ENCODE results near the gene RAB29.
A peak's percentile ranks its signal among the peaks of the same experiment; 100 is the strongest.

The RAB29 gene

GRCh38 chr1:205794011-205794730, 18.9 kb upstream of the RAB29 start:
- no peak for DNase-seq

DNA sequence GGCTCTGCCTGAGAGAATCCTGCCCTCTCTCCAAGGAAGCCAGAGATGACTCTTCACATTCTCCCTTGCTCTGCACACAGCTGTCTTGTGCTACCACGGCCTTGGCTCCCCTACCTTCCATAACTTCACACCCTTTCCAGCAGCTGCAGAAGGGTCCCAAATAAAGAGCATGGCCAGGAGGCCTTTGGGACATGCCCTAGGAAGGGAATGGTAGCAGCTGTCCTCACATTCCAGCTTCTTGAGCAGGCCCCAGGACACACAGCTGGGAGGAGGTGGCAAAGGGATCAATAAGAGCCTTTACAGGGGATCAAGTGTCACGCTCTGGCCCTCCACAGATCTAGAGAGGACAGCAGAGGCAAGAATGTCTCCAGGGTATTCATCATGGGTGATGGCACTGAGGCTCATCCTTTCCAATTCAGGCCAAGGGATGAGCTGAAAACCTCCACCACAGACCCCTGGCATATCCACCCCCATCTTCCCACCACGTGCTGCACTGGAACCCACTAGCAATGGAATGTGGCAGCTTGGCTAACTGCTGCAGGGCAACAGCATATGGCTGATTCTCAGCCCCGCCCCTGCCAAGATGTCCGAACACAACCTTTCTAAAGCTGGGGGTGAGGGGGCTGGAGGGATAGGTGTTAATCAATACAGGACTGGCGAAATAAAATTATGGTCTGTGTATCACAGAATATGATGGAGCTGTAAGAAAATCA, 17.8 kb upstream of the RAB29 start:
- no peak for DNase-seq

DNA sequence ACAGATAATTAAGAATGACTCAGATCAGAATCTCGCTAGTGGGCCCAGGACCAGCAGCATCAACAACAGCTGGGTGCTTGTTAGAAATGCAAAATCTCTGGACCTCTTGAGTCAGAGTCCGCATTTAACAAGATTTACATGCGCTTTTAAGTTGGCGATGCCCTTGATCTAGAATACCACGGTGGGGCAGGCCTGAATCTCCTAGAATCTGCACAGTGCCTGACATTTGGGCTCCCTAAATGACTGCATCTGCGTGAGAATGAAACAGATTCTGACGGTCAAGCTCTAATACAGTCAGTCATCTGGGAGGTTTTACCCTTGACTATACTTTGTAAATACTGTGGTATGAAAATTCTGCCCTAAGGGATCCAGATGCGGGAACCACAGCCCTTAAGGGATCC, 17.2 kb upstream of the RAB29 start:
- no peak for DNase-seq

- peak; percentile 57 for DNase-seq
These were observed 16.4 kb upstream of the RAB29 start for GRCh38 chr1:205791568-205792180.

DNA sequence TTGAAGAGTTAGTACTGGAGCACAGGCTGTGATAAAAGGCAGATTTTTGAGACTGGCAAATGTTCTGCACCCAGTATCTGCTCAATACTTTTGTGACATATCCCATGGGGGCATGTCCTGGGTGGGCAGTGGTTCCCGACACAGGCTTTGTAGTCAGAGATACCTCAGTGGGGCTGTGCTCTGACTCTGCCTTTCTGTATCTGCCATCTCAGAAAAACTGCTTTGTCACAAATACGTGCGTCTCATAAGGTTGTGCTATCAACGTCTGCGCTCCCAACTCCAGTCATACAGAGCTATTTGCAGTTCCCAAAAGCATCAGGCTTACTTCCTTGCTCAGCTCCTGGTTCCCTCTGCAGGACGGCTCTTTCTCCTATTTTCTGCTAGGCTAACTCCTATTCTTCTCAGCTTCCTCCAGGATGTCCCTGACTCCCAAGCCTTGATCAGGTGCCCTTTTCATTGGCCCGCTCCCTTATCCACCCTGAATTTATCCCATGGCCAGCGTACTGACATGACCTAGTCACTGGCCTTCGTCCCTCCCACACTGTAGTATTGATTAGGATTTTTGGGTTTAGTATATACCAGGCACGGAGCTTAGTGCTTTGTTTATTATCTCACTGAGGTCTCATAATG, 12.1 kb upstream of the RAB29 start:
- DNase-seq, result no peak

DNA sequence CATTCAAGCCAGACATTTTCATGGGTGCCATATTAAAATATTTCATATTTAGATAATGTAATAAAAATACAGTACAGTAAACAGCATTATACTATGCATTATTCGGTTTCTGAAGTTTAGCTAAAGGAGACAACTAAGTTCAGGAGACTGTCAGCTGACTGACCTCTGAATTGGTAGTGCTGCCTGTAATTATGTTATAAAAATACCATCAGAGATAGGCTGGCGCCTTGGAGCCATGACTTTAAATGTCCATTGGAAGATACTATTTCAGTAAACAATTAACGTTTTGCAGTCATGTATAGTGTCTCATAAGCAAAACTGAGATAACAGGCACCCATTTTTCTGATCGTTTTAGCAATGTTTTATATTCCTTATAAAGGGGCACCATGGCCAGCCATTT, 11.3 kb upstream of the RAB29 start:
- DNase-seq, result no peak

GRCh38 chr1:205785446-205785845, 10.2 kb upstream of the RAB29 start:
- DNase-seq, result no peak

DNA sequence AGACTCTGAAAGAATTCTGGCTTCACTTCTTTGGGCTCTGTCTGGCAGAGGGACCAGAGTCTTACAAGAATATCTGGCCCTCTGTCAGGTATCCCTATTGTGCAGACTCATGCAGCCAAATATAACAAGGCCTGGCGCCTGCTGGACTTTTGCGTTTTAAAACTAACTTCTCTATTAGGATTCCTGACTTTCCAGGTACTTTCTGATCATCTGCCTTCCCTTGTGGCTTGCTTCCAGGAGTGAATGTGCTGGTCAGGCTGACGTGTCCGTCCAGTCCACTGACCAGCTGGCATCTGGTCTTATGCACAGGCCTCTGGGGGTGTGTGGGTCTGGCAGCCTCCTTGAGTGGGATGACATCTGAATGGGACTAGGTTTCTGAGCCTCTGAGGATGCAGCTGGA, 8.6 kb upstream of the RAB29 start:
- DNase-seq, result no peak

DNA sequence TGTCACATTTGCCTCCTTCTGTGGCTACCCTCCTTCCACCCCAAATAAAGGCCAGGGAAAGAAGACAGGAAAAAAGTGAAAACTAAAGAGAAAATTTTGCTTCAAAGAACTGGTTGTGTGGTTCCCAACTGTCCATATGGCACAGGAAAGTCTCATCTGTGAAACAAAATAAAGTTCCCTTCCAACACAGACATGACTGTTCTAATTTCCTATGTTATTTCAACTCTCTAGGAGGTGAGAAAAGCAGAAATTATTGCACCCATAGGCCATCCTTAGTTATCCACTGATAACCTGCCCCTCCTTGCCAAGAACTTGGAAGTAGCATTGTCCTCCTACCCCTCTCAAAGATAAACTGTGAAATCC, 8.1 kb upstream of the RAB29 start:
- no peak for DNase-seq

- DNase-seq, result no peak
These were observed 7.5 kb upstream of the RAB29 start for GRCh38 chr1:205782627-205783432.

DNA sequence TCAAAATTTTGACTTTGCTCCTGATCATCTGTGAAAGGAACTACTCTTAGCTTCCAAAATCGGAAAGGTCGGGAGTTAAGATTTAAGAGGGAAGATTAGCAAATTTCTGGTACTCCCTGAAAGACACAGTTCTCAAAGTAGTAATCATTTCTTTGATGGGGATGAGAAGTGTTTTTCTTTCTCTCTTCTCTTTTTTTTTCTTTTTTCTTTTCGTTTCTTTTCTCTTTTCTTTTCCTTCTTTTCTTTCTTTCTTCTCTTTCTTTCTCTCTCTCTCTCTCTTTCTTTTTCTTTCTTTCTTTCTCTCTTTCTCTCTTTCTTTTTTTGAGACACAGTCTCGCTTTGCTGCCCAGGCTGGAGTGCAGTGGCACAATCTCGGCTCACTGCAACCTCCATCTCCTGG, 5.1 kb upstream of the RAB29 start:
- DNase-seq, result no peak

- DNase-seq, result no peak
These were observed 2.7 kb upstream of the RAB29 start for GRCh38 chr1:205777994-205778393.

- DNase-seq, result peak; percentile 43
These were observed 405 bp upstream of the RAB29 start for GRCh38 chr1:205775717-205776056.

DNA sequence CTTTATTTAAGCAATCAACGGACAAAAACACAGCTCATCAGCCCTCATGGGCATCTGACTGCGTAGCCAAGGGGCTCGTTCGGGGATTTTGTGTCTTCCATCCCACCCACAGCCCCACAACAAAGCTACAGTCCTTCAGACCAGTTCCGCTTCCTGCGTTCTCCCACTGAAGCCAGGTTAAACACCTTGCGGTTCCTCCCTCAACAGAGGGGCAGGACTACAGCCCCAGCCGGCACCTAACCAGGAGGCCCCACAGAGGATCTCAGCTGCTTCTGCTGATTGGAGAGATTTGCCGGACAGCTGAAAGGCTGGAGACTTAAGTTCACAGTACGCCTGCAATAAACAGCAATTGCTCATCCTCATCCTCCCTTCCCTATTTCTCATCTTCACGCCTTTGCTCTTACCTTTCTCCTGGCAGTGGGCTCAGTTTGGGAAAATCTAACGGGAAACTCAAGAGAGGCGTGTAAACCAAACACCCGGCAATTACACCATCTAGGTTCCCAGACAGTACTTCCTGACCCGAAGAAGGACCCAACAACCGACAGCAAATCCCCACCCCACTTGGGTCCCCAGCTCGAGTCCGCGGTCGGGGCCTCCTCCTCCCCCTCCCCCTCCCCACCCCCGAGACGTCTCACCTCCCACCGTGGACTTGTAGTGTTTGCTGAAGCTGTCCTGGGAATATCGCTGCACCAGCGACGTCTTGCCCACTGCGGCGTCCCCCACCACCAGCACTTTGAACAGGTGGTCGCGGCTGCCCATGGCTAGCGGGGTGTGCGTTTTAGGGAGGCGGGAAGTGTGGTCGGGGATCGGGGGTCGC, 876 bp downstream of the RAB29 start:
- no peak for DNase-seq

GRCh38 chr1:205772607-205773032, 2.7 kb downstream of the RAB29 start:
- peak; percentile 23 for DNase-seq

DNA sequence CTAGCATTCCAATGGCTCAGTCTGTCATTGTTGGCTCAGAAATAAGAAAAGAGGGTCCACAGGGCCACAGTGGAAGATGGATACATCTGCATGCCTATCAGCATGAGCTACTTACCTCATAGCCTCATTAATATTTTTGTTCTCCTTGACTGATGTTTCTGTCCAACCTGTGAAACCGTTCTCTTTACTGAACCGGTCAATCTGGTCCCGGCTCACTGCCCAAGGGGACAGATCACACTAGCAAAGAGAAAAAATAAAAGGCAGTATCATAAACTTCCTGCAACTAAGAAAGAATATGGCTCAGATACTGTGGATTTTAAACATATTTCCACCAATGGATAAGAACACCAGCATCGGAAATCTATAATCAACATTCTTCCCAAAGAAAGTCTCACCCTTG, 4.7 kb downstream of the RAB29 start:
- DNase-seq, result no peak

GRCh38 chr1:205769641-205770365, 5.5 kb downstream of the RAB29 start:
- peak; percentile 52 for DNase-seq

DNA sequence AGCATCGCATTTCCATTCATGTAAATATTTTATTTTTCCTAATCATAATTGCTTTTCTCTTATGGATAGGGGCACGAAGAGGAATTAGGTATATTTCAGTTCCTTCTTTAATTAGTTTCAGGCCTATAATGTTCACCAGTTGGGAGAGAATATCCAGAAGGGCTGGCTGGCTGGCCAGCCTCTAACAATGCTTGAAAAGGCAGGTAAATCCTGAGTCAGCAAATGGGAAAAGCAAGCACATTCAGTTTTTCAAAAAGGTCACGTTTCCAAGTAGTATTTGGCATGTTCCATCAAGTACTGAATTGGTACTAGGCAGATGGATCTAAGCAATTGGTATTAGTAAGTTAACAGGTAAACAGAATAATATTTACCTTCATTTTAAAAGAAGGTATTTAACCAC, 8.0 kb downstream of the RAB29 start:
- no peak for DNase-seq

DNA sequence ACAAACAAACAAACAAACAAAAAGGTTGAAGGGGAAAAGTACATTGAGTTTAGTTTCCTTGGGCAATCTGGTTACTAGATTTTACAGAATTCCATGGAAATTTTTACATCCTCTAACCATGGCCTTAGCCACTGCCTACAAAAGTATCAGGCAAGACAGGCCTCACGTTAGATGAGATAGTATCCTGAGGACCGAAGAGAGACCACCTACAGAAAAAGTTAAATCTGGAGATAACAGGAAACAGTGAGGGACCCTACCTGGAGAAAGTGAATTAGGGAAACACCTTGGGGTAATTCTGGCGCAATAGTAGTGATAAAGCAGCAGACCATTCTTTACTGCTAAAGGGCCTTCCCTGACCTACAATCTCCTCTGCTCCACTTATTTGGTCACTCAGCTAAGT, 8.7 kb downstream of the RAB29 start:
- DNase-seq, result no peak

DNA sequence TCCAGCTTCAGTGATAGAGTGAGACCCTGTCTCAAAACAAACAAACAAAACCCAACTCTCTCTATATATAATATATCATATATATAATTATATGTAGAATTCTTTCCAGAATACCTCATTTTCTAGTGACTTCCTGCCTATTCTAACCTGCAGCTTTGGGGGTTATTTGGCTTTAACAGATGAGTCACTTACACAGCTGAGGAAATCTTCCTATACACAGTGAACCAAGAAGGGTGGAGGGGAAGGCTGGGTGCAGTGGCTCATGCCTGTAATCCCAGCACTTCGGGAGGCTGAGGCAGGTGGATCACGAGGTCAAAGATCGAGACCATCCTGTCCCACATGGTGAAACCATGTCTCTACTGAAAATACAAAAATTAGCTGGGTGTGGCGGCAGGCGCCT, 9.2 kb downstream of the RAB29 start:
- peak; percentile 56 for DNase-seq

DNA sequence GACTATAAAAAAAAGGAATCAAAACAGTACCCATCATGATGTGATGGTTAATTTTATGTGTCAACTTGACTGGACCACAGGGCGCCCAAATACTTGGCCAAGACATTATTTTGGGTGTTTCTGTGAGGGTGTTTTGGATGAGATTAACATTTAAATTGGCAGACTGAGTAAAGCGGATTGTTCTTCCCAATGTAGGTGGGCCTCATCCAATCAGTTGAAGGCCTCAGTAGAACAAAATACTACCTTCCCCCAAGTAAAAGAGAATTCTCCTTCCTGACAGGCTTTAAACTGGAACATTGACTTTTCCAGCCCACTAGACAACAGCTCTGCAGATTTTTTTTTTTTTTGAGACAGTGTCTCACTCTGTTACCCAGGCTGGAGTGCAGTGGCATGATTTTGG, 10.7 kb downstream of the RAB29 start:
- no peak for DNase-seq

Data from fibroblast of skin of back (primary cell).